Inflammatory macrophage treated with lipopolysaccharide for 1 hour (primary cell): Measurements from ENCODE around the gene KCNC1.

Source experiments
- DNase-seq, 2 donors: peaks; one replicate each; pipeline ENCODE4 v3.0.0-alpha.2; 2020 to 2022

Gene KCNC1

DNA sequence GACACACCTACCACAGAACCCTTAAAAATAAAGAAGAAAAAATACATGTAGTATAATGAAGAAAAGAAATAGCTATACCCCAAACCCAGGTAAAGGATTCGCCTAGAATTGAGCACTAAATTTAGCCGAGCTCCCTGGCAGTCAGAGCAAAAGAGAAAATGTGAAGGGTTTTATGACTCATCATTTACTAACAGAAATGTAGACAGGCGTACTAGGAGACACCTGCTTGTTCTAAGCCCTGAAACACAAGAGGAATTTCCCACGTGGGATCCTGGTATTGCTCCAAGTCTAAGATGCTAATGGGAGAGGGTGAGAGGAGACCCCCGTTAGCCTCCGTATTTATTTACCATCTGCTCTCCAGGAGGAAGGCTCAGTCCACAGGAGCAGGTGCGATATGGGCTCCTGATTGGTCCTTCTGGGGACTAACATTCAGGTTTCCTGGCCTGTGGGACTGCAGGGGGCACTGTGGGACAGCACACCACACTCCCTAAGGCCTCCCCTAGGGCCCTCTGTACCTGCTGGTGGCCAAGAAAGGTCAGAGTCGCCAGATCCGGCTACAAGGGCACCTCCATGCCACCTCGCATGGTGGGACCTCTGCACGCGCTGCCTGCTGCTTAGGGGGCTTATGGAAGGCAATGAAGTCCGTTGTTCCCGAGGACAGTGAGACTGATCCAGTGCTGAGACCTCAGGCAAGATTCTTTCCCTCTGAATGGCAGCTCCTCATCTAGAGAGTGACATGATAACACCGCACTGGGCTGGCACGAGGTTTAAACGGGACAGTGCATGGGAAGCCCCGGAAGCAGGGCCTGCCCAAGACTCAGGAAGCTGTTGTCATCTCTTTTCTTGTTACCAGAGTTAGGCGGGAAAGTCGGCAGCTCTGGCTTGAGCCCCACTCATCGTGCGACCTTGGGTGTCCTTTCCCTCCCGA lies 25.8 kb downstream of the KCNC1 start:
- peak in 1 of 2 donors; percentile 18 for DNase-seq

DNA sequence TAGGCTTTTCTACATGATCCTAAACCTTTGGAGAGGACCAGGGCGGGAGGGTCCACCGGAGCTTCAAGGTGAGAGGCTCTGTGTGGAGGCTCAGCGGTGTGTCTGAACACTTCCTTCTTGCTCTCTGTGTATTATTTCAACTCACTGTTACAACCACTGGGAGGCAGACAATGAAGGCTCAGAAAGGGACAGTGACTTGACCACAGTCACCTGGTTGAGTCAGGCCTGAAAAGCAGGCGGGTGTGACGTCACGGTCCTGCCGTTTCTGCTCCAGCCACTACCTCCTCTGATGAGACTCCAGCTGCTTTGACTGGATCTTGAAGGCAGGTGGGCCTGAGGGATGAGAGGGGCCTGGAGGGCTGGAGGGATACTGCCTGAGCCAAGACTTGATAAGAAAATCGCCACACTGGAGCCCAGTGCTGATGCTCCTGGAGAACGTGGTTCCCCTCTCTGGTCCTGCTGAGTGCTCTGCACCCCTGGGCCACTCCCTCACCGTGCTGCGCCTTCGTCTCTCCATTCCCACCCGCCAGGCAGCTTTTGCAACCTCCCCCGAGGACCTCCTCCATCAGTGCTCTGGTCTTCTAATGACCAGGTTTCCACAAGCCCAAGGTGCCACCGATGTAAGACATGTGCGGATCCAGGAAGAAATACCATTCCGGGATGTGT lies 27.9 kb downstream of the KCNC1 start:
- no peak for DNase-seq

DNA sequence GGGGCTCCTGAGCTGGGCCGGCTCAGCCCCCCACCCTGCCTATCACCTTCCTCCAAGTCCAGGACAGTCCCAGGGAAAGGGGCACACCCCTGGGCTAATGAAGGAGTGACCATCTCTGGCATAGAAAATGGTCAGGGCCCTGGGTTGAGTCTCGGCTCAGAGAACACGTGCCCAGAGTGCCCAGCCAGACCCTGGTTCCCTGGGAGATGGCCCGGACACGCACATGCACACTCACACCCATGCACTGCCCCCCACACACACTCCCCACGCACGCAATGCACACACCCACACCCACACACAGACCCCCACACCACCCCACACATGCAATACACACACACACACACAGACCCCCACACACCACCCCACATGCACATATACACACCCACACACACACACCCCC lies 28.7 kb downstream of the KCNC1 start:
- no peak for DNase-seq

DNA sequence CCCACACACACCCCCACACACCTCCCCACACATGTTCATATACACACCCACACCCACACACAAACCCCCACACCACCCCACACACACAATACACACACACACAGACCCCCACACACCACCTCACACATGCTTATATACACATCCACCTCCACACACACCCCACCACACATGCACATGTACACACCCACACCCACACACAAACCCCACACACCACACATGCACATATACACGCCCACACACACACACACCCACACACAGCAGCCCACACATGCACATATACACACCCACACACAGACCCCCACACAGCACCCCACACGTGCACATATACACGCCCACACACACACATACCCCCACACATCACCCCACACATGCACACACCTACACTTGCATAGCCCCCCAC lies 29.1 kb downstream of the KCNC1 start:
- no peak for DNase-seq

DNA sequence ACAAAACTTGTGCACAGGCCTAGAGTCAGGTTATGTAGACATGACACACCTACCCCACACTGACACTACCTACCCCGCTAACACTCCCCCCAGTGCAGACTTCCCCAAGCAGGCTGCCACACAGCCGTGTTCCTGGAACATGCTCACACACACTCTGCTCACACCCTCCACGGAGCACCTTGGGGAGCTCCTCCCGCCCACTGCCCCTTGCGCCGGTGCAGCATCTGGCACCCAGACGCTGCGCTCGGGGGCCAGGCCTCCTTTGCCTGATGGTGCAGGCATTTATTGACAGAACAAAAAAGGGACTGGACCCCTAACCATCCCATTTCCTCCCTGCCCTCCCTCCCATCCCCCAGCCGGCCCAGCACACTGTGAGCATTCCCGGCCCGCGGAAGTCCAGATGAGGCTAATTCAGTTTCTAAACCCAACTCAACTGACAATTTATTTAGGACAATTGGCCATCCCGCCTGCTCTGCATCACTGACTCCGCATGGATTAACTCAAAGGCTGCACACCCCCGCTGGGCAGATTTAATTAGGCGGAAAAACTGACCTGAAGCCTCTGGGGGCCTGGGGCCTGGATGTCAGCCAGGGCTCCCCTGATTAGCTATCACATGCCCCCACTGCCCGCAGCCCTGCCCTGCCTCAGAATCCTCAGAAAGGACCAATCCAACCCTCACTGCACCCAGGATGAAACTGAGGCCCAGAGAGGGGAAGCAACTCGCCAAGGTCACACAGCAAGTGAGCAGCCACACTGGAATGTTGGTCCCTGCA lies 30.1 kb downstream of the KCNC1 start:
- DNase-seq: no peak

DNA sequence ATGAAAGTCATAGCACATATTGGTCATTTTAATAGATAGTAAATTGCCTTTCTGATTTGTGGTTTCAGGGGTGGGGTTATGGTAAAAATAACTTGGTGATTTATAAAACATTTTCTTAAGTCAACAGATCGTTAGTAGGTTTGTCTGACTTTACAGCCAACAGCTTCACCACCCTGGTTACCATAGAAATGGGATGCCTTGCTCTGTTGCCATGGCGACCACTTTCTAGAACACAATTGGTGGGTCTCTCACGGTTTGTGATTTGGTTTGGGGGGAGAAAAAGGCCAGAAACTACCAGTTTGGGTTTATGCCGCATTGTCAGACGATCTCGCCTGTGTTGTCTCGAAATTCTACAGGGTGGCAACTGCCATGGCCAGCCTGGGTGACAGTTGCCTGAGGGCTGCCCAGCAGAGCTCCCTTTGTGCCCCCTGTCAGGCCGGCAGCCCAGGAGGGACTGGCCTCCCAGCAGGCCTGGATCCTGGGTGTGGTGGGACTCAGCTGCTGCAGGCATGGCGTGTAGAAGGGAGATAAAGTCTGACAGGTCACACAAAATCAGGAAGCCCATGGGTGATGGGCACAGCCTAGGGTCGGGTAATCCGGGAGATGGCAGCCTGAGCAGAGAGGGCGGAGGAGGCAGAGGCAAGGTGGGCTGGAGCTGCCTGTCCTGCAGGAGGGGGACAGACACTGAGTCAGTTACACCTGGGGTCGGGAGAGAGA lies 30.9 kb downstream of the KCNC1 start:
- no peak for DNase-seq

DNA sequence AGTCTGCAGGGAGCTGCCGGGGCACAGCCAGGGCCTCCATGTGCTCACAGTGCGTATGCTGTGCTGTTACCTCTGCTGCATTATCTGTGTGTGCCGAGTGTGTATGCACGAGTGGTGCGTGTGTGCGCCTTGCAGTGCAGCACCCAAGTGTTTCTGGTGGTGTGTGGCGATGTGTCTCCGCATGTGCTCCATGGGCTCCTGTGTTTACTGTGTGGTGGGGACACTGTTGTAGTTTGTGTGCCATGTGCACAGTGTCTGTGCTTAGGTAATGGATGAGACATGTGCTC lies 31.4 kb downstream of the KCNC1 start:
- DNase-seq: no peak

DNA sequence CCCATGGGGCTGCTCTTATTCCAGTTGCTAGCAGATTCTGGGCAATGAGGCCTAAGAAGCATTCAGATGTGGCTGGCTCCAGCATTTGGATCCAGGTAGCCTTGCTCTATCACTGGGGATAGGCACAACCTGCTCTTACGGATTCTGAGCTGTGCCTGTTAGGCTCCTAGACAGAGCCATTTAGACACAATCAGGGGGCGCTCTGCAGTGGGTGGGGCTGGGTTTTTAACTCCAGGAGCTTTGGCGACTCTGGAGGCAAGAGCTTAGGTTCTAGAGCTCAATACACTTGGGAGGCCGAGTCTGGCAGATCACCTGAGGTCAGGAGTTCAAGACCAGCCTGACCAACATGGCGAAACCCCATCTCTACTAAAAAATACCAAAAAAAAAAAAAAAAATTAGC lies 32.0 kb downstream of the KCNC1 start:
- DNase-seq: no peak

- DNase-seq: no peak
Observed at GRCh38 chr11:17767301-17767885, 32.8 kb downstream of the KCNC1 start.

GRCh38 chr11:17767914-17768313 lies 33.3 kb downstream of the KCNC1 start:
- DNase-seq: no peak

- no peak for DNase-seq
Observed at GRCh38 chr11:17768547-17768946, 34.0 kb downstream of the KCNC1 start.

GRCh38 chr11:17769218-17769617 lies 34.6 kb downstream of the KCNC1 start:
- DNase-seq: no peak

- DNase-seq: no peak
Observed at GRCh38 chr11:17770048-17770652, 35.6 kb downstream of the KCNC1 start.

DNA sequence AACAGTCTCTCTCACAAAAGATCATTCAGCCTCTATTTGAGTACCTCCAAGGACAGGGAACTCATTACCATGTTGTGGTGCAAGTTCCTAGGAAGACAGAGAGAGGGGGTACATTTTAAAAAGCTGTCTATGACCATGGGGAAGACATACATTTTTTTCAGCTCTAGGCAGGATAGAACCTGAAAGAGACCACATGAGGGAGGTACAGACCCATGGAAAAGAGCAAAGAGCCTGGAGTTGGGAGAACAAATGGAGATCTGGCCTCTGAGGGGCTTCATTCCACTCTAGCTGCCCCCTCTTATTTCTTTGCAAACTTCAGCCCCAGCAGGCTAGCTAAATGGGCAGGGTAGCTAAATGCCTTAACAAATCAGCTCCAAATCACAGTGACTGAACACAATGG lies 36.3 kb downstream of the KCNC1 start:
- no peak for DNase-seq

DNA sequence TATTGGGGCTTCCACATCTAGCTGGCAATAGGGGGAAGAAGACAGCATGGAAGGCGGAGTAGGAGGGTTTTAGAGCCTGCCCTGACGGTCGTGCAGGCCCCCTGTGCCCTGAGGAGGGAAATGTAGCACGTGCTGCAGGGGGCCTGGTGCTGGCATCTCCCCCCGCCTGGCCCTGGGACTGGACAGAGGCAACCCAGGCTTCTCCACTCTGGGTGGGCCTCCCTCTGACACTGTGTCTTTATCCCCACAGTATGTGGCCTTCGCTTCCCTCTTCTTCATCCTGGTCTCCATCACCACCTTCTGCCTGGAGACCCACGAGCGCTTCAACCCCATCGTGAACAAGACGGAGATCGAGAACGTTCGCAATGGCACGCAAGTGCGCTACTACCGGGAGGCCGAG lies 36.8 kb downstream of the KCNC1 start:
- no peak for DNase-seq

GRCh38 chr11:17771841-17772401 lies 37.3 kb downstream of the KCNC1 start:
- DNase-seq: no peak

GRCh38 chr11:17772704-17773600 lies 38.4 kb downstream of the KCNC1 start:
- DNase-seq: no peak

DNA sequence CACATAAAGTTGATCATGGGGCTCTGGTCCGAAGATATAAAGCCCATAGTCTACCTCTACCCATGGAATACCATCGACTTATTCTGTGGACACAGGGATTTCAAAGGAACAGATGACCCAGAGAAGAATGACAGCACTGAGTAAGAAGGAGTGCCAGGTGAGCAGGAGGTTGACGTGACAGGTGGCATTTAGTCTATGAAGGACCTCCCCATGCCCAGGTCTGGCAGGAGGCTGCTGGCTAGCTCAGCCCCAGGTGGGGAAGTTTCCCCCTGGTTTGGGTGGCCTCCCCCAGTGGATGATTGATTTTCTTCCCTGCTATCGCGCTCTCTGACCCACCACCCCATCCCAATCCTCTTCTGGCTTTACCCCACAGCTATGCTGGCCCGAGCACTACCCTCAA lies 39.1 kb downstream of the KCNC1 start:
- DNase-seq: no peak

DNA sequence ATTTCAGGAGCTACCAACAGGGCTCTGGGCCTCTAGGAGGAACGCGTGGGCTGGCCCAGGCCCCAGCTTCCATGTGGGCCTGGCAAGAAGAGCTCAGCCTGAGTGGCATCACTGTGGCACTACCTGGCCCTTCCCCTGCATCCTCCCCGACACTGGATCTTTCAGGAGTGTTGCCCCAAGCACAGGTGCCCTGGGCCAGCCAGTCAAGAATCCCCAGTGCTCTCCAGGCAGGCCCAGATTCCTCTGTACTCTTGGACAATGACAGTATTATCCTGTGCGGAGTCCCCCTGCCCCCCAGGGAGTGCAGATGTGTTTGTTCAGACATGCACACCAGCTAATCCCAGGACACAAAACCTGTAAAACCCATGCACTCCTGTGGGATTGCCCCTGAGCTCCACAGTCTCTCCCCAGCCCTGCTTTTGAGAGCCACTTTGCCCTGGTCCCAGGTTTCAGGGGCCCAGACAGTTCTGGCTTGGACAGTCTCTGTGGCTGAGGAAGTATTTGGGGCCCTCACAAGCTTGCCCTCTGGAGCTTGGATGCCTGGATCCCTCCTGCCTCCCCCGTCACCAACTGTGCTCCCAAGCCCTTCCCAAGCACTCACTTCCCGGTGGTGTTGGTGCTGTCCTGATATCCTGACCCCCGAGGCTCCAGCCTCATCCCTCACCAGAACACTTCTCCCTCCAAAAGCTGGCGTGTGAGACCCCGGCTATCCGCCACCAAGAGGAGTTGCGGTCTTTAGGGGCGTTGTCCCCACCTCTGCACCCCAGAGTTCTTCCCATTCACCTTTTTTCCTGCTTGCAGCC lies 39.9 kb downstream of the KCNC1 start:
- no peak for DNase-seq

DNA sequence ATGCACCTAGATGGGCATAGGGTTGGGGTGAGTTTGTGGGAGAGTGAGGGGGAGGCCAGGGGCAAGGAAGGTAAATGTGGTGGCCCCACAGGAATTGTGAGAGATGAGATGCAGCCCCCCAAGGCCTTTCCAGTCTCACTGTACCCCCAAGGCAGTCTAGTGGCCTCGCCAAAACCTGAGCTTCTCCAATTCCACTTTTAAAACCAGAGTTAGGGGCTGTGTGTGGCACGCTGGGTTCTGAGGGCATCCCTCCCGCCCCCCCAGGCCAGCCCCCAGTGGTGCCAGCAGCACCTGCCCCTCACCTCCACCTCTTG lies 40.4 kb downstream of the KCNC1 start:
- no peak for DNase-seq
